ENCODE results near the gene FBXO24.

DNA sequence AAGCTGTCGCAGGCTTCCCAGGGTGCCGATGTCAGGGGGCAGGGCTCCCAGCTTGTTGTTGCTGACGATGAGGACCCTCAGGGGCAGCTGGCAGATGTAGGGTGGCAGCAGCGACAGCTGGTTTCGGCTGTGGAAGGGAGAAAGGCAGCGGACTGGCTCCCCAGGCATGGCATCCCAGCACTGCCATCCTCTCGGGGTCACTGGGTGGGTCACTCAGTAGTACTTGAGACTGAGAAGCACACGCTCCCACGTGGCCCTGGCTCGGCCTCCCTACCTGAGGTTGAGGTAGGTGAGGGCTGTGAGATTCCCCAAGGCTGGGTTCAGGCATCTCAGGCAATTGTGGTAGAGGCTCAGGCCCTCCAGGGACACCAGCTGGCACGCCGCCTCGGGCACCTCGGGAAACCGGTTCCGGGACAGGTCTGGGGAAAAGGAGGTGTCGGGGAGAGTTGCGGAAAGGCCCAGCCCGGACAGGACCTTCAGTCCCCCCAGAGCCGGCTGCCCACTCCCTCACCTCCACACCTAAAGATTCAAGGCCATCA is 4.0 kb upstream of the FBXO24 start:
- TF ChIP-seq, protein P1, sequence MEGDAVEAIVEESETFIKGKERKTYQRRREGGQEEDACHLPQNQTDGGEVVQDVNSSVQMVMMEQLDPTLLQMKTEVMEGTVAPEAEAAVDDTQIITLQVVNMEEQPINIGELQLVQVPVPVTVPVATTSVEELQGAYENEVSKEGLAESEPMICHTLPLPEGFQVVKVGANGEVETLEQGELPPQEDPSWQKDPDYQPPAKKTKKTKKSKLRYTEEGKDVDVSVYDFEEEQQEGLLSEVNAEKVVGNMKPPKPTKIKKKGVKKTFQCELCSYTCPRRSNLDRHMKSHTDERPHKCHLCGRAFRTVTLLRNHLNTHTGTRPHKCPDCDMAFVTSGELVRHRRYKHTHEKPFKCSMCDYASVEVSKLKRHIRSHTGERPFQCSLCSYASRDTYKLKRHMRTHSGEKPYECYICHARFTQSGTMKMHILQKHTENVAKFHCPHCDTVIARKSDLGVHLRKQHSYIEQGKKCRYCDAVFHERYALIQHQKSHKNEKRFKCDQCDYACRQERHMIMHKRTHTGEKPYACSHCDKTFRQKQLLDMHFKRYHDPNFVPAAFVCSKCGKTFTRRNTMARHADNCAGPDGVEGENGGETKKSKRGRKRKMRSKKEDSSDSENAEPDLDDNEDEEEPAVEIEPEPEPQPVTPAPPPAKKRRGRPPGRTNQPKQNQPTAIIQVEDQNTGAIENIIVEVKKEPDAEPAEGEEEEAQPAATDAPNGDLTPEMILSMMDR (optimal IDR thresholded peaks at IDR 0.05 in 1 of 3, IDR thresholded peaks at IDR 0.05 in 1 of 3, conservative IDR thresholded peaks at IDR 0.05 in 1 of 3; ENCODE audit: extremely low read depth in 1 of 3, insufficient read depth in 2 of 3, low read length in 3 of 3) = no peak
- TF ChIP-seq EZH2 (IDR thresholded peaks at IDR 0.05; ENCODE audit: low read length) = no peak
